IPS DF 6.9 (cell line): Measurements from ENCODE around the gene CUX1.
"Not testable (repeated sequence)": the region's sequence is repeated elsewhere in the genome, so short reads cannot be mapped to it uniquely, and the experiment has no call there.

Experiments
- DNase-seq: peaks from one replicate; pipeline ENCODE4 v3.0.0-alpha.2; 2013; ENCODE audit warnings: low read depth, low spot score
- H3K27ac ChIP-seq: one replicate; pipeline ENCODE4 v1.5.1; 2013; ENCODE audit warnings: low read length, control low read depth
- H3K27me3 ChIP-seq: 2 replicates; pipeline ENCODE4 v1.6.1; 2013; ENCODE audit warnings: mild to moderate bottlenecking, low read length; ENCODE audit not compliant: control insufficient read depth, insufficient read depth
- H3K36me3 ChIP-seq: 2 replicates; pipeline ENCODE4 v1.6.1; 2013; ENCODE audit warnings: low read length; ENCODE audit not compliant: control insufficient read depth, insufficient read depth
- H3K4me1 ChIP-seq: 2 replicates; pipeline ENCODE4 v1.6.1; 2013; ENCODE audit warnings: low read length; ENCODE audit not compliant: control insufficient read depth, insufficient read depth
- H3K4me3 ChIP-seq: 2 replicates; pipeline ENCODE4 v1.5.1; 2013; ENCODE audit warnings: mild to moderate bottlenecking, low read length
- H3K9me3 ChIP-seq: 2 replicates; pipeline ENCODE4 v1.6.1; 2013; ENCODE audit warnings: low read length, inconsistent platforms; ENCODE audit not compliant: control insufficient read depth, insufficient read depth
- WGBS: extraction: QIAGEN DNeasy Blood & Tissue Kit; methylation state at CpG from one replicate; pipeline ENCODE4 v1.1.7; 2013; ENCODE audit warnings: mixed read lengths, missing lambda C conversion rate; ENCODE audit not compliant: insufficient read length, insufficient coverage; 5-methylcytosine and 5-hydroxymethylcytosine counted together

Gene CUX1

DNA sequence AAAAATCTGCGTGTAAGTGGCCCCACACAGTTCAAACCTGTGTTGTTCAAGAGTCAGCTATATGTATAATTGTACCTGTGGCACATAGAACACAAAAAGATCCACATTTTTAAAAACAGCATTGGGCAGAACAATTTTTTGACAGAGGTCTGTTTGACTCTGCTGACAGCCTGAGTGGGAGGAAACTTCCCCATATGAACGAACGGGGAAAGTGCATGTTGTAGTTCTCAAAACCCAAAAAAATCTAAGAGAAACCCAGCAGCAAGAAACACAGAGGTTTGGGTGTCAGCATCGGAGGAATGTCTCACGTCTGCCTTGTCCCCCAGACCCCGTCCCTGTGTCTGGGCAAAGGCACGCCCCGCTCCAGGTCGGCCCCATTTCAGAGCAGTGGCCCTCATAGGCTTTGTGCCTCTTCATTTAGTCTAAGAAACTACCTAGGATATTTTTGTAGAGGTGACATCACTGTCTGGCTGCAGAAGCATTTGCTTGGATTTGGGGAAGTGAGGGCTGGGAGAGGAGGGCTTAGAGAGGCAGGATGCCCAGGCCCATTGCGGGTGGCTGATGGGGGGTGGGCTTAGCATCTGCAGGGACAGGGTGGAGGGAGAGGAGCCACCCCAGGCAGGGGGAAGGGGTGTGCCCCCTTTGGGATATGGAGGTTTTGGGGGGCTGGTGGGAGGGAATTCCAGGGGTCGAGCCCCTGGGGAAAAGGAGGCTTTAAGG, 11.0 kb downstream of the CUX1 start:
- Histone ChIP-seq H3K9me3 (no peaks in the 10 kb centered on the region), H3K27me3 (no peaks in the 10 kb centered on the region), H3K4me1 (peaks cover 7% of the 10 kb centered on the region; the same call in 1 of the 2 replicates), H3K4me3 (no peak overlapping the region), H3K27ac (no peak overlapping the region), H3K36me3 (no peaks in the 10 kb centered on the region)
- no CpG with 5 or more reads among the region's 11 CpGs for WGBS
- no peak for DNase-seq

DNA sequence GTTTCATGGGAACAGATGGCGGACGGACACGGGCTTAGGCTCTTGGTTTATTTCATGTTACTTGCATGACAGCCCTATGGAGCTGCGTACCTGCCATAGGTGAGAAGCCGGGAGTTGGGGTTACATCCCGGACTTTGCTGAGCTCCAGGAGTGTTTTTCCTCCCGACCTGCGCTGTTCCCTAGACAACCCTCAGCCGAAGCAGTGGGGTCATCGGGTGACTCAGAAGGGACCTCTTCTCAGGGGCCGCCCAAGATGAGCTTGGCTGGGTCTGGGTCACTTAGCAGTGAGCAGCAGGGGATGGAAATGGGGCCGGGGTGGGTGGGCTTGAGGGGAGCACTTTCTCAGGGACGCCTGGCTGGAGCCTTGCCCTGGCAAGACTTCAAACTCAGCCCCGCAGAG, 11.9 kb downstream of the CUX1 start:
- H3K27me3 ChIP-seq: no peaks in the 10 kb centered on the region
- H3K4me3 ChIP-seq: no peak overlapping the region
- no peaks in the 10 kb centered on the region for H3K36me3 ChIP-seq
- no peaks in the 10 kb centered on the region for H3K9me3 ChIP-seq
- no peak overlapping the region for H3K27ac ChIP-seq
- peaks cover 7% of the 10 kb centered on the region; the same call in 1 of the 2 replicates for H3K4me1 ChIP-seq
- DNase-seq: no peak
- no CpG with 5 or more reads among the region's 14 CpGs for WGBS

DNA sequence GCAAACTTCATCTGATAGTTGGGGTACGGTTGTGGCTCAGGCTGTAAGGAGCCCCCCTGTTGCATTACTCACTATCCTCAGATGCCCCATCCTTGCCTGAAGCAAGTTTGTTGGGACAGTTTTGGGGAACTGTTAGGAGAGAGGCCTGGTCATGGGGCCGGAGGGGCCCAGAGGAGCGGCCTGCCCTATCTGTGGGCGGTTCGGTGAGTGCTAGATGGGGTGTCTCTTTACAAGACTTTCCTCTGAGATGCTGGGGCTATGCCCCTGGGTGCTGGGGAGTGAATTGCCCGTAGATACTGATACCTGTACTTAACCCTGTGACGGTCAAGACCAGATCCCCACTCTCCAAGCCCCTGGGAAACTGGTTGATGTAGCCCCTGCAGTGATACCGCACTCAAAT, 12.4 kb downstream of the CUX1 start:
- H3K4me1 ChIP-seq: peaks cover 7% of the 10 kb centered on the region; the same call in 1 of the 2 replicates
- no CpG with 5 or more reads among the region's 8 CpGs for WGBS
- H3K27ac ChIP-seq: no peak overlapping the region
- H3K9me3 ChIP-seq: no peaks in the 10 kb centered on the region
- H3K36me3 ChIP-seq: no peaks in the 10 kb centered on the region
- no peaks in the 10 kb centered on the region for H3K27me3 ChIP-seq
- DNase-seq: no peak
- no peak overlapping the region for H3K4me3 ChIP-seq

DNA sequence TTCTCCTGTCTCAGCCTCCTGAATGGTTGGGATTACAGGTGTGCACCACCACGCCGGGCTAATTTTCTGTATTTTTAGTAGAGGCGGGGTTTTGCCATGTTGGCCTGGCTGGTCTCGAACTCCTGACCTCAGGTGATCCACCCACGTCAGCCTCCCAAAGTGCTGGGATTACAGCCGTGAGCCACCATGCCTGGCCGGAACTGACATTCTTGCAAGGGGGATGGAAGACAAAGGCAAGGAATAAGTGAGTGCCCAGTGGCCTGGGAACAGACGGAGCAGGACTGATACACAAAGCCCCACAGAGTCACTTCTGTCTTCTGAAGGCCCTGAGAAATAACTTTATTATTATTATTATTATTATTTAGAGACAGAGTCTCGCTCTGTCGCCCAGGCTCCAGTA, 14.0 kb downstream of the CUX1 start:
- not testable (repeated sequence) for H3K36me3 ChIP-seq, H3K4me1 ChIP-seq, H3K27ac ChIP-seq, H3K27me3 ChIP-seq, H3K9me3 ChIP-seq, H3K4me3 ChIP-seq, DNase-seq
- no CpG with 5 or more reads among the region's 10 CpGs for WGBS

DNA sequence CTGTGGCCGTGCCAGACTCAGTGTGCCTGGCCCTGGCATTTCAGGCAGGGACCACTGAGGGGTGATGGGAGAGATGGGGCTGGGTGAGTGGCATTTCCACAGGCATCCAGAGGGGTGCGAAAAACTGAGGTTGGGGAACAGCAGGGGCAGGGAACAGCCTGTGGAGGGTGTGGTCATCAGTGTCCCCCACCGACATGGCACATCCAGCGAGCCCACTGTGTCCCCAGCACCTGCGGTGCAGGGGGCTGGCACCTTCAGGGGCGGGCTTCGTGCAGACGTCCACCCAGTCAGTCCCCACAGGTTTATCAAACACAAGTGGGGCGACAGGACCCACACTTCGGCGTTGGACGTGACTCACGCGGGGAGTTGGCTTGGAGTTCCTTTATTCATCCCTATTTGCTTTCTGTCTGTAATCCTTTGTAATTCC, 14.8 kb downstream of the CUX1 start:
- no CpG with 5 or more reads among the region's 14 CpGs for WGBS

DNA sequence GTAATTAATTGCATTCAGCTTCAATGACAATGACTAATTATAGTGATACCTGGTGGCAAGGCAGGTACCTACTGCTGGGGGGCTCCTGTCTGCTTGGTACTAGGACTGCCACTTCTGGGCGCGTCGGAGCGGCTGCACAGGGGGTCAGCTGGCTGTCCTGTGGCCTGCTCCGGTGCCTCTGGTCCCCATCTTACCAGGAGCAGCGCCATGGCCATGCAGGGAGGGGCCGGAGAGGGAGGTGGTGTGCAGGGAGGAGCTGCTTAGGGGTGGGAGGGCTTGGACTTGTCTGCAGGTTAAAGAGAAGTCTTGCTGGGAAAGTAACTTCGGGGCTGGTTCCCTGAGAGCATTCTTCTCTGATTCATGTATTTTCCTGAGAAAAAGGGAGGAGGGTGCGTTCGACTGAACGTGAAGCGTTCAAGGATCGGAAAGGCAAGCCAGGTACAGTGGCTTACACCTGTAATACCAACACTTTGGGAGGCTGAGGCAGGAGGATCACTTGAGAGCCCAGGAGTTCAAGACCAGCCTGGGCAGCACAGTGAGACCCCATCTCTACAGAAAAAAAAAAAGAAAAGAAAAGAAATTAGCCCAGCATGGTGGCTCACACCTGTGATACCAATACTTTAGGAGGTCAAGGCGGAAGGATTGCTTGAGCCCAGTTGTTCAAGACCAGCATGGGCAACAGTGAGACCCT, 15.4 kb downstream of the CUX1 start:
- no peak overlapping the region for H3K4me3 ChIP-seq
- H3K27me3 ChIP-seq: no peaks in the 10 kb centered on the region
- H3K9me3 ChIP-seq: no peaks in the 10 kb centered on the region
- WGBS: no CpG with 5 or more reads among the region's 14 CpGs
- DNase-seq: no peak
- H3K4me1 ChIP-seq: 0 out of 2 replicates have a peak, but pooled peaks cover 2% of the 10 kb centered on the region
- H3K36me3 ChIP-seq: no peaks in the 10 kb centered on the region
- H3K27ac ChIP-seq: no peak overlapping the region

More for the DNA sequence above, 14.8 kb downstream of the CUX1 start:
- Histone ChIP-seq H3K4me3 (no peak overlapping the region), H3K36me3 (no peaks in the 10 kb centered on the region), H3K27me3 (no peaks in the 10 kb centered on the region), H3K4me1 (0 out of 2 replicates have a peak, but pooled peaks cover 2% of the 10 kb centered on the region), H3K27ac (no peak overlapping the region), H3K9me3 (no peaks in the 10 kb centered on the region)
- no peak for DNase-seq

DNA sequence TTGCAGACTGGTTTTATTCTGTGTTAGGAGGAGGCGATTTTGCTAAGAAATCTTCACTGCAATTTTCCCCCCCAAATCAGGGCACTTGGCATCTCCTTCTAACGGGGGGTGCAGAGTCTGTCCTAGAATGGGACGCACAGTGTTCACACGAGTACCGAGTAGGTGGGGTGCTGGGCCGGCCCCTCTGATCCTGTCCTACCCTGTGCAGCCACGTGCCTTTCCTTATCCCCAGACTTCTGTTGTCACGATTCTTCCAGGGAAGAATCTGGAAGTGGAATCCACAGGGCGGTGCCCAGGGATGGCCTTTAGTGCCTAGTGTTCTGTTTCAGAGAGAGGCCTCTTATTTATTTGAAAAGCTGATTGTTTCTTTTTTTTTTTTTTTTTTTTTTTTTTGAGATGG, 16.4 kb downstream of the CUX1 start:
- no peaks in the 10 kb centered on the region for H3K9me3 ChIP-seq
- no CpG with 5 or more reads among the region's 9 CpGs for whole genome bisulfite sequencing
- H3K36me3 ChIP-seq: no peaks in the 10 kb centered on the region
- no peak overlapping the region for H3K27ac ChIP-seq
- no peak overlapping the region for H3K4me3 ChIP-seq
- H3K27me3 ChIP-seq: no peaks in the 10 kb centered on the region
- no peak for DNase-seq
- 0 out of 2 replicates have a peak, but pooled peaks cover 2% of the 10 kb centered on the region for H3K4me1 ChIP-seq

DNA sequence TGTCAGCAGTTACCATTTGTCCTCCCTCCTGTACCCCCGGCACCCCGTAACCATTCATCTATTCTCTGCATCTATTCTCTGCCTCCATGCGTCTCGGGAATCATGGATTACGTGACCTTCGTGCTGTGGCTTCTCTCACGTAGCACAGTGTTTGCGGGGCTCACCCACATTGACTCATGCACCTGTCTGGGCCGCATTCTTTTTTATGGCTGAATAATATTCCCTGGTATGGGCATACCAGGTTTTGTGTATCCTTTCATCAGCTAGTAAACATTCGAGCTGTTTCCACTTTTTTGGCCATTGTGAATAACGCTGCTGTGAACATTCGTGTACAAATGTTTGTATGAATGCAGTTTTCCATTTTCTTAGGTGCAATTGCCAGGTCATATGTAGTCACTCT, 17.7 kb downstream of the CUX1 start:
- H3K4me3 ChIP-seq: no peak overlapping the region
- no peaks in the 10 kb centered on the region for H3K9me3 ChIP-seq
- WGBS: no CpG with 5 or more reads among the region's 12 CpGs
- 0 out of 2 replicates have a peak, but pooled peaks cover 2% of the 10 kb centered on the region for H3K4me1 ChIP-seq
- H3K36me3 ChIP-seq: no peaks in the 10 kb centered on the region
- H3K27ac ChIP-seq: no peak overlapping the region
- DNase-seq: no peak
- no peaks in the 10 kb centered on the region for H3K27me3 ChIP-seq

DNA sequence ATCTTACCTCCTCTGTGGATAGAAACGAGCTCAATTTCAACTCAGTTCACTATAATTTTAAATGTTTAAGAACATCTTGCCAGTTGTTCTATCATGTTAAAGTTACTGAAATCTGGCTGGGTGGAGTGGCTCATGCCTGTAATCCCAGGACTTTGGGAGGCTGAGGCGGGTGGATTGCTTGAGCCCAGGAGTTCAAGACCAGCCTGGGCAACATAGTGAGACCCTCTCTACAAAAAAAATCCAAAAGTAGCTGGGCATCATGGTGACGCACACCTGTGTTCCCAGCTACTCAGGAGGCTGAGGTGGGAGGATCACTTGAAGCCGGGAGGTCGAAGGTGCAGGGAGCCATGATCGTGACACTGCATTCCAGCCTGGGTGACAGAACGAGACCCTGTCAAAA, 20.0 kb downstream of the CUX1 start:
- not testable (repeated sequence) for DNase-seq, H3K4me1 ChIP-seq, H3K36me3 ChIP-seq, H3K27me3 ChIP-seq, H3K27ac ChIP-seq, H3K9me3 ChIP-seq, H3K4me3 ChIP-seq
- no CpG with 5 or more reads among the region's 7 CpGs for WGBS

DNA sequence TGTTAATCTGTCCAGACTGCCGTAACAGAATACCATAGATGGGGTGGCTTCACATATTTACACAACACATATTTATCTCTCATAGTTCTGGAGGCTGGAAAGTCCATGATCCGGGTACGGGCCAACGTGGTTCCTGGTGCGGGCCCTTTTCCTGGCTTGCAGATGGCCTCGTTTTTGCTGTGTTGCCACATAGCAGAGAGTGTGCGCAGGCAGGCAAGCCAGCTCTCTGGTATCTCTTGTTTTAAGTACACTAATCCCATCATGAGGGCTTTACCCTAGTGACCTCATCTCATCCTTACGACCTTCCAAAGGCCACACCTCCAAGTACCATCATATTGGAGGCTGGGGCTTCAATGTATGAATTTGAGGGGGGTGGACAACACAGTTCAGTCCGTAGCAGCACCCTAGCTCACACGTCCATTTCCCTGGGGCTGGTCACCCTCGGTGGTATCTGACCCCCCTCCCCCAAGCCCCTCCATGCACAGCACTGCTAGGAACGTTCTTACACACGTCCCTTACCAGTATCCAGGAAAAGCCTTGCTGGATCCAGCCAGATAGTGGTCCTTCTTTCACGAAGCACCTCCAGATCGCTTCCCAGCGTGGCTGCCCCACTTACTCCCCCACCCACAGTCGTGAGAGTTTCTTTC, 21.5 kb downstream of the CUX1 start:
- Histone ChIP-seq H3K27me3 (no peaks in the 10 kb centered on the region), H3K9me3 (no peaks in the 10 kb centered on the region), H3K4me1 (peaks cover 2% of the 10 kb centered on the region; the same call in 1 of the 2 replicates), H3K27ac (no peak overlapping the region), H3K36me3 (no peaks in the 10 kb centered on the region), H3K4me3 (no peak overlapping the region)
- no CpG with 5 or more reads among the region's 17 CpGs for WGBS
- DNase-seq: no peak
